CD14-positive monocyte (primary cell): Measurements from ENCODE around the gene BANF1. TPM values are rescaled to one million over a fixed set of nuclear protein-coding genes. Genes with fewer than 3 reads are reported as not detected.
A peak's percentile ranks its signal among the peaks of the same experiment; 100 is the strongest.

Source experiments
- DNase-seq, 3 donors: peaks; one replicate each; pipeline ENCODE4 v3.0.0-alpha.2; 2011 to 2022
- H2AFZ ChIP-seq: 2 replicates; pipeline ENCODE4 v1.6.0; 2012; ENCODE audit warnings: mild to moderate bottlenecking, low read depth, low read length, inconsistent platforms; ENCODE audit not compliant: insufficient read depth, poor library complexity, severe bottlenecking
- H3K27ac ChIP-seq, 2 donors: 1 replicate in 1 of 2; 2 replicates in 1 of 2; pipeline ENCODE4 v1.5.1; 2012 to 2013; ENCODE audit warnings: low read length in 2 of 2, control low read depth in 1 of 2, inconsistent platforms in 1 of 2, low read depth in 1 of 2, mild to moderate bottlenecking in 1 of 2
- H3K27me3 ChIP-seq, 2 donors: one replicate each; pipeline versions ENCODE4 v1.6.0 to v1.6.1; 2011 to 2013; ENCODE audit warnings: low read length in 2 of 2; ENCODE audit not compliant: control insufficient read depth in 2 of 2, insufficient read depth in 2 of 2
- H3K36me3 ChIP-seq, 2 donors: replicated peaks in 1 of 2; 1 replicate in 1 of 2; 2 replicates in 1 of 2; pipeline versions ENCODE4 v1.5.1 to v1.6.1; 2012 to 2013; ENCODE audit warnings: low read length in 2 of 2, control low read depth in 1 of 2, inconsistent platforms in 1 of 2, mild to moderate bottlenecking in 1 of 2; ENCODE audit not compliant: insufficient read depth in 2 of 2, control insufficient read depth in 1 of 2
- H3K4me1 ChIP-seq, 2 donors: 1 replicate in 1 of 2; 2 replicates in 1 of 2; pipeline versions ENCODE4 v1.5.1 to v1.6.1; 2012 to 2013; ENCODE audit warnings: low read length in 2 of 2, control low read depth in 1 of 2, inconsistent platforms in 1 of 2, mild to moderate bottlenecking in 1 of 2, moderate library complexity in 1 of 2; ENCODE audit not compliant: insufficient read depth in 2 of 2, control insufficient read depth in 1 of 2
- H3K4me2 ChIP-seq: replicated peaks from 2 replicates; pipeline ENCODE3; 2012; ENCODE audit warnings: low read length, moderate library complexity, mild to moderate bottlenecking; ENCODE audit not compliant: poor library complexity, severe bottlenecking; ENCODE audit errors: extremely low read depth
- H3K4me3 ChIP-seq, 3 experiments: fragments of 200-600 bp in 1 of 3; sonication (generic) in 1 of 3; replicated peaks in 1 of 3; 1 replicate in 2 of 3; 2 replicates in 1 of 3; pipeline ENCODE4 v1.5.1; 2011 to 2013; ENCODE audit warnings: low read length in 3 of 3, mild to moderate bottlenecking in 3 of 3, control low read depth in 2 of 3, low read depth in 2 of 3, inconsistent platforms in 1 of 3, moderate library complexity in 1 of 3
- H3K79me2 ChIP-seq: 2 replicates; pipeline ENCODE4 v1.6.0; 2012; ENCODE audit warnings: mild to moderate bottlenecking, control low read depth, inconsistent platforms, low read length, moderate library complexity; ENCODE audit not compliant: insufficient read depth
- H3K9ac ChIP-seq: 2 replicates; pipeline ENCODE4 v1.6.0; 2017; ENCODE audit warnings: low read length, mild to moderate bottlenecking; ENCODE audit not compliant: insufficient read depth, poor library complexity, severe bottlenecking
- H3K9me3 ChIP-seq, 2 donors: replicated peaks in 1 of 2; 1 replicate in 1 of 2; 2 replicates in 1 of 2; pipeline versions ENCODE4 v1.5.1 to v1.6.1; 2012 to 2013; ENCODE audit warnings: low read length in 2 of 2, control low read depth in 1 of 2; ENCODE audit not compliant: control insufficient read depth in 1 of 2, insufficient read depth in 1 of 2
- H4K20me1 ChIP-seq: 2 replicates; pipeline ENCODE4 v1.6.0; 2012; ENCODE audit warnings: mild to moderate bottlenecking, low read length, control low read depth, moderate library complexity; ENCODE audit not compliant: insufficient read depth
- H3K27ac Mint-ChIP-seq, 7 donors: one replicate each; pipeline ENCODE4 v1.8.0; 2020; ENCODE audit warnings: mild to moderate bottlenecking in 7 of 7, mixed read lengths in 7 of 7, moderate library complexity in 6 of 7, inconsistent platforms in 2 of 7
- H3K27me3 Mint-ChIP-seq, 3 donors: one replicate each; pipeline ENCODE4 v1.8.0; 2021 to 2022; ENCODE audit warnings: low read depth in 3 of 3, mild to moderate bottlenecking in 3 of 3, mixed read lengths in 3 of 3, moderate library complexity in 3 of 3, inconsistent platforms in 1 of 3
- H3K36me3 Mint-ChIP-seq, 2 donors: one replicate each; pipeline ENCODE4 v1.8.0; 2020; ENCODE audit warnings: mixed read lengths in 2 of 2, inconsistent platforms in 1 of 2, mild to moderate bottlenecking in 1 of 2
- H3K4me1 Mint-ChIP-seq: one replicate; pipeline ENCODE4 v1.8.0; 2020; ENCODE audit warnings: mild to moderate bottlenecking, mixed read lengths
- H3K4me3 Mint-ChIP-seq, 2 donors: one replicate each; pipeline ENCODE4 v1.8.0; 2020; ENCODE audit warnings: mild to moderate bottlenecking in 2 of 2, mixed read lengths in 2 of 2, moderate library complexity in 1 of 2
- H3K9me3 Mint-ChIP-seq, 7 donors: one replicate each; pipeline ENCODE4 v1.8.0; 2020 to 2022; ENCODE audit warnings: mixed read lengths in 7 of 7, mild to moderate bottlenecking in 6 of 7, moderate library complexity in 6 of 7, inconsistent platforms in 2 of 7
- CTCF ChIP-seq: fragments of 200-600 bp; IDR thresholded peaks from one replicate; pipeline ENCODE4 v1.8.0; 2022; ENCODE audit warnings: antibody characterized with exemption, mild to moderate bottlenecking
- WGBS: methylation state at CpG from one replicate; pipeline ENCODE4 v1.1.5; 2013; ENCODE audit warnings: missing lambda C conversion rate; ENCODE audit not compliant: insufficient coverage; 5-methylcytosine and 5-hydroxymethylcytosine counted together
- intact Hi-C, 2 donors: fragments of 100-400 bp; cut with micrococcal nuclease; formaldehyde crosslinking; loops; one replicate each; pipeline versions ENCODE4 v1.15.0 to v1.15.1; 2023
- polyA plus RNA-seq, 3 donors: library from polyadenylated mRNA; depleted of rRNA in 1 of 3; unstranded in 2 of 3; stranded (reverse) in 1 of 3; fragments of 300-500 nt in 2 of 3; fragments of >200 nt in 1 of 3; fragmentation: Illumina TruSeq in 2 of 3; gene quantifications; 1 replicate in 2 of 3; 2 replicates in 1 of 3; pipeline ENCODE4 v1.2.3, GENCODE V29; 2012 to 2021

The BANF1 gene
- polyA plus RNA-seq, 3 donors = 79.9 to 175 (median 142) TPM

GRCh38 chr11:66044757-66045156 is 42.5 kb downstream of the BANF1 start:
- WGBS = 45% methylated on average over 4 of the region's 6 CpGs
- Histone ChIP-seq H3K36me3 (no peaks in the 10 kb centered on the region), H3K79me2 (no peaks in the 10 kb centered on the region), H3K27me3 (peaks cover 2 to 19% of the 10 kb centered on the region in 2 donors), H2AFZ (no peak overlapping the region), H3K9ac (no peak overlapping the region), H3K9me3 (no peaks in the 10 kb centered on the region), H4K20me1 (no peaks in the 10 kb centered on the region), H3K27ac (no peak overlapping the region), H3K4me2 (peak overlapping the region; percentile 16), H3K4me1 (no peaks in the 10 kb centered on the region), H3K4me3 (no peak overlapping the region)
- H3K27ac Mint-ChIP-seq = peak overlapping the region in 1 of 7 donors; percentile 69
- H3K4me1 Mint-ChIP-seq = peaks cover 9% of the 10 kb centered on the region
- peaks cover 18 to 36% (median 29%) of the 10 kb centered on the region in 3 donors for H3K27me3 Mint-ChIP-seq
- H3K4me3 Mint-ChIP-seq = no peak overlapping the region
- peak in 2 of 3 donors; percentile 22 to 69 for DNase-seq
- no peak for TF ChIP-seq CTCF
- H3K9me3 Mint-ChIP-seq = peaks cover 0 to 8% (median 0%) of the 10 kb centered on the region in 7 donors
- intact Hi-C loops = no loop called here
- H3K36me3 Mint-ChIP-seq = peaks cover 0 to 6% of the 10 kb centered on the region in 2 donors

- H3K27ac Mint-ChIP-seq = no peak overlapping the region
- Histone ChIP-seq H2AFZ (no peak overlapping the region), H3K36me3 (no peaks in the 10 kb centered on the region), H3K4me2 (peak overlapping the region; percentile 16), H3K4me1 (no peaks in the 10 kb centered on the region), H3K4me3 (no peak overlapping the region), H3K9ac (no peak overlapping the region), H3K27ac (no peak overlapping the region), H4K20me1 (no peaks in the 10 kb centered on the region), H3K79me2 (no peaks in the 10 kb centered on the region), H3K27me3 (peaks cover 2 to 19% of the 10 kb centered on the region in 2 donors), H3K9me3 (no peaks in the 10 kb centered on the region)
- H3K27me3 Mint-ChIP-seq = peaks cover 18 to 37% (median 29%) of the 10 kb centered on the region in 3 donors
- peaks cover 9% of the 10 kb centered on the region for H3K4me1 Mint-ChIP-seq
- WGBS = 28% methylated on average over 9 of the region's 11 CpGs
- peak; percentile 97 for TF ChIP-seq CTCF
- intact Hi-C loops = no loop called here
- peaks cover 0 to 8% (median 0%) of the 10 kb centered on the region in 7 donors for H3K9me3 Mint-ChIP-seq
- H3K4me3 Mint-ChIP-seq = no peak overlapping the region
- H3K36me3 Mint-ChIP-seq = peaks cover 0 to 6% of the 10 kb centered on the region in 2 donors
- peak; percentile 62 to 78 (median 70) for DNase-seq
These were observed 42.9 kb downstream of the BANF1 start for GRCh38 chr11:66045177-66045639.
